ENCODE results near the gene SLC4A7. TPM values are rescaled to one million over a fixed set of nuclear protein-coding genes. Genes with fewer than 3 reads are reported as not detected.
"Not testable (repeated sequence)": the region's sequence is repeated elsewhere in the genome, so short reads cannot be mapped to it uniquely, and the experiment has no call there.

Gene SLC4A7
- total RNA-seq, 1 experiment from 2014 or later = 101 TPM

- DNase-seq; H3K27me3 ChIP-seq (ENCODE audit: low read length): not testable (repeated sequence)
These were observed 155.0 kb downstream of the SLC4A7 start for GRCh38 chr3:27328982-27329762.

GRCh38 chr3:27326629-27327545 is 157.3 kb downstream of the SLC4A7 start:
- H3K9me2 ChIP-seq (replicated peaks; ENCODE audit: insufficient read depth, low read length) = no peaks in the 10 kb centered on the region
- no peaks in the 10 kb centered on the region for H3K36me3 ChIP-seq (ENCODE audit: insufficient read depth, low read length)
- H2AFZ ChIP-seq (ENCODE audit: low read length) = no peak overlapping the region
- H3K4me1 ChIP-seq (ENCODE audit: low read length) = no peaks in the 10 kb centered on the region
- H3K79me2 ChIP-seq (ENCODE audit: low read length) = no peaks in the 10 kb centered on the region
- no peak overlapping the region for H3K9ac ChIP-seq (ENCODE audit: low read length)
- no peaks in the 10 kb centered on the region for H4K20me1 ChIP-seq (ENCODE audit: insufficient read depth, low read depth, low read length)
- H3K27me3 ChIP-seq (ENCODE audit: low read length) = no peaks in the 10 kb centered on the region
- no peak overlapping the region for H3K4me2 ChIP-seq (ENCODE audit: low read depth, low read length, poor library complexity, severe bottlenecking)
- no peaks in the 10 kb centered on the region for H3K9me3 ChIP-seq (ENCODE audit: low read length)
- H3K4me3 ChIP-seq (ENCODE audit: low read length) = no peak overlapping the region
- no peak overlapping the region for H3K27ac ChIP-seq (ENCODE audit: low read length)
- no peak for DNase-seq

More at GRCh38 chr3:27328982-27329762, 155.0 kb downstream of the SLC4A7 start:
- H3K4me3 ChIP-seq (ENCODE audit: low read length); H3K9me3 ChIP-seq (ENCODE audit: low read length); H3K36me3 ChIP-seq (ENCODE audit: insufficient read depth, low read length); H3K4me1 ChIP-seq (ENCODE audit: low read length); H3K9me2 ChIP-seq (replicated peaks; ENCODE audit: insufficient read depth, low read length); H3K9ac ChIP-seq (ENCODE audit: low read length); H3K79me2 ChIP-seq (ENCODE audit: low read length); H4K20me1 ChIP-seq (ENCODE audit: insufficient read depth, low read depth, low read length); H3K27ac ChIP-seq (ENCODE audit: low read length); H2AFZ ChIP-seq (ENCODE audit: low read length); H3K4me2 ChIP-seq (ENCODE audit: low read depth, low read length, poor library complexity, severe bottlenecking): not testable (repeated sequence)

GRCh38 chr3:27326202-27326601 is 158.0 kb downstream of the SLC4A7 start:
- H3K9me2 ChIP-seq (replicated peaks; ENCODE audit: insufficient read depth, low read length) = no peaks in the 10 kb centered on the region
- no peaks in the 10 kb centered on the region for H4K20me1 ChIP-seq (ENCODE audit: insufficient read depth, low read depth, low read length)
- H3K27me3 ChIP-seq (ENCODE audit: low read length) = no peaks in the 10 kb centered on the region
- H3K27ac ChIP-seq (ENCODE audit: low read length) = no peak overlapping the region
- H3K4me3 ChIP-seq (ENCODE audit: low read length) = no peak overlapping the region
- DNase-seq = no peak
- H2AFZ ChIP-seq (ENCODE audit: low read length) = no peak overlapping the region
- no peaks in the 10 kb centered on the region for H3K4me1 ChIP-seq (ENCODE audit: low read length)
- H3K9ac ChIP-seq (ENCODE audit: low read length) = no peak overlapping the region
- H3K9me3 ChIP-seq (ENCODE audit: low read length) = no peaks in the 10 kb centered on the region
- no peaks in the 10 kb centered on the region for H3K79me2 ChIP-seq (ENCODE audit: low read length)
- H3K4me2 ChIP-seq (ENCODE audit: low read depth, low read length, poor library complexity, severe bottlenecking) = no peak overlapping the region
- H3K36me3 ChIP-seq (ENCODE audit: insufficient read depth, low read length) = no peaks in the 10 kb centered on the region

GRCh38 chr3:27325419-27325818 is 158.8 kb downstream of the SLC4A7 start:
- H3K36me3 ChIP-seq (ENCODE audit: insufficient read depth, low read length) = no peaks in the 10 kb centered on the region
- no peak overlapping the region for H3K4me2 ChIP-seq (ENCODE audit: low read depth, low read length, poor library complexity, severe bottlenecking)
- H3K9me2 ChIP-seq (replicated peaks; ENCODE audit: insufficient read depth, low read length) = no peaks in the 10 kb centered on the region
- H3K4me3 ChIP-seq (ENCODE audit: low read length) = no peak overlapping the region
- H3K4me1 ChIP-seq (ENCODE audit: low read length) = no peaks in the 10 kb centered on the region
- H2AFZ ChIP-seq (ENCODE audit: low read length) = no peak overlapping the region
- peak; percentile 52 for DNase-seq
- H4K20me1 ChIP-seq (ENCODE audit: insufficient read depth, low read depth, low read length) = no peaks in the 10 kb centered on the region
- no peak overlapping the region for H3K27ac ChIP-seq (ENCODE audit: low read length)
- no peaks in the 10 kb centered on the region for H3K27me3 ChIP-seq (ENCODE audit: low read length)
- H3K9ac ChIP-seq (ENCODE audit: low read length) = no peak overlapping the region
- no peaks in the 10 kb centered on the region for H3K9me3 ChIP-seq (ENCODE audit: low read length)
- H3K79me2 ChIP-seq (ENCODE audit: low read length) = no peaks in the 10 kb centered on the region

- H3K9ac ChIP-seq (ENCODE audit: low read length) = no peak overlapping the region
- no peaks in the 10 kb centered on the region for H3K27me3 ChIP-seq (ENCODE audit: low read length)
- H3K9me3 ChIP-seq (ENCODE audit: low read length) = no peaks in the 10 kb centered on the region
- no peaks in the 10 kb centered on the region for H3K79me2 ChIP-seq (ENCODE audit: low read length)
- H3K36me3 ChIP-seq (ENCODE audit: insufficient read depth, low read length) = no peaks in the 10 kb centered on the region
- H3K27ac ChIP-seq (ENCODE audit: low read length) = no peak overlapping the region
- no peaks in the 10 kb centered on the region for H3K9me2 ChIP-seq (replicated peaks; ENCODE audit: insufficient read depth, low read length)
- H2AFZ ChIP-seq (ENCODE audit: low read length) = no peak overlapping the region
- no peaks in the 10 kb centered on the region for H4K20me1 ChIP-seq (ENCODE audit: insufficient read depth, low read depth, low read length)
- no peak overlapping the region for H3K4me3 ChIP-seq (ENCODE audit: low read length)
- no peaks in the 10 kb centered on the region for H3K4me1 ChIP-seq (ENCODE audit: low read length)
- no peak overlapping the region for H3K4me2 ChIP-seq (ENCODE audit: low read depth, low read length, poor library complexity, severe bottlenecking)
- DNase-seq = no peak
These were observed 159.5 kb downstream of the SLC4A7 start for GRCh38 chr3:27324686-27325085.

GRCh38 chr3:27323087-27323570 is 161.1 kb downstream of the SLC4A7 start:
- Histone ChIP-seq H3K27me3 (ENCODE audit: low read length) (no peaks in the 10 kb centered on the region), H3K4me3 (ENCODE audit: low read length) (no peak overlapping the region), H3K4me1 (ENCODE audit: low read length) (no peaks in the 10 kb centered on the region), H3K79me2 (ENCODE audit: low read length) (no peaks in the 10 kb centered on the region), H3K4me2 (ENCODE audit: low read depth, low read length, poor library complexity, severe bottlenecking) (no peak overlapping the region), H4K20me1 (ENCODE audit: insufficient read depth, low read depth, low read length) (no peaks in the 10 kb centered on the region), H2AFZ (ENCODE audit: low read length) (no peak overlapping the region), H3K27ac (ENCODE audit: low read length) (no peak overlapping the region), H3K9me3 (ENCODE audit: low read length) (no peaks in the 10 kb centered on the region), H3K9ac (ENCODE audit: low read length) (no peak overlapping the region), H3K36me3 (ENCODE audit: insufficient read depth, low read length) (no peaks in the 10 kb centered on the region), H3K9me2 (replicated peaks; ENCODE audit: insufficient read depth, low read length) (no peaks in the 10 kb centered on the region)
- DNase-seq = no peak

Small RNA genes lying within 50 kb of the gene (small RNA-seq; reads per million reads assigned to genes)
- gene AC137675.1 (not detected), gene RNU1-96P (not detected)

Other genes starting within 250 kb of the SLC4A7 start
- 0.34 and 0.72 TPM in 2 replicates for gene NEK10, start 115.0 kb downstream of the SLC4A7 start, total RNA-seq (2014; rRNA removed; shearing (Covaris generic); ENCODE audit: low replicate concordance)
- gene EOMES, start 237.9 kb upstream of the SLC4A7 start, total RNA-seq (2014; rRNA removed; shearing (Covaris generic); ENCODE audit: low replicate concordance) = 0.54 and 0.60 TPM in 2 replicates

Data from Karpas-422 (cell line).